Tibial nerve (tissue), 4 donors: Measurements from ENCODE around the gene ITPRIPL2. TPM values are rescaled to one million over a fixed set of nuclear protein-coding genes. Genes with fewer than 3 reads are reported as not detected.

ENCODE experiments used
- DNase-seq, 2 donors: peaks; one replicate each; pipeline ENCODE4 v3.0.0-alpha.2; 2019; ENCODE audit warnings: low spot score in 2 of 2
- H3K27ac ChIP-seq, 4 donors: fragments of 200-600 bp; sonication (generic) in 3 of 4; one replicate each; pipeline ENCODE4 v1.5.1; 2017 to 2019; ENCODE audit warnings: mild to moderate bottlenecking in 1 of 4
- H3K27me3 ChIP-seq, 2 donors: fragments of 200-600 bp; sonication (generic) in 1 of 2; one replicate each; pipeline versions ENCODE4 v1.5.1 to v1.6.0; 2017 to 2019
- H3K36me3 ChIP-seq, 3 donors: fragments of 200-600 bp; sonication (generic); one replicate each; pipeline ENCODE4 v1.5.1; 2018 to 2019
- H3K4me1 ChIP-seq, 4 donors: fragments of 200-600 bp; sonication (generic) in 3 of 4; one replicate each; pipeline ENCODE4 v1.5.1; 2017 to 2019
- H3K4me3 ChIP-seq, 4 donors: fragments of 200-600 bp; sonication (generic) in 3 of 4; one replicate each; pipeline ENCODE4 v1.5.1; 2017 to 2019; ENCODE audit warnings: mild to moderate bottlenecking in 1 of 4, moderate library complexity in 1 of 4
- H3K9me3 ChIP-seq, 4 donors: fragments of 200-600 bp; sonication (generic) in 3 of 4; one replicate each; pipeline ENCODE4 v1.5.1; 2017 to 2019
- EP300 ChIP-seq, 2 donors: sonication (generic); formaldehyde crosslinking; IDR thresholded peaks; one replicate each; pipeline ENCODE4 v1.6.1; 2017; ENCODE audit warnings: antibody characterized with exemption in 2 of 2, mild to moderate bottlenecking in 1 of 2
- POLR2A ChIP-seq, 2 donors: fragments of 450-650 bp; IDR thresholded peaks; one replicate each; pipeline ENCODE4 v1.6.1; 2017; ENCODE audit warnings: antibody characterized with exemption in 2 of 2, mild to moderate bottlenecking in 2 of 2, moderate library complexity in 2 of 2
- WGBS, 2 donors: methylation state at CpG; one replicate each; pipeline ENCODE4 v1.1.5; 2018; 5-methylcytosine and 5-hydroxymethylcytosine counted together
- total RNA-seq, 4 donors: library from RNA; depleted of rRNA; stranded (reverse); fragments of >200 nt; gene quantifications; one replicate each; pipeline ENCODE4 v1.1.0, GENCODE V29; 2016
- TF ChIP-seq, protein P1 (sequence below), 5 experiments: fragments of 200-600 bp in 3 of 5; fragments of 450-650 bp in 2 of 5; sonication (generic) in 3 of 5; IDR thresholded peaks; one replicate each; pipeline ENCODE4 v1.5.1; 2016 to 2019; ENCODE audit warnings: antibody characterized with exemption in 5 of 5, mild to moderate bottlenecking in 3 of 5, moderate library complexity in 2 of 5

The ITPRIPL2 gene
- total RNA-seq, 4 donors from 2014 or later: 51.3 to 68.7 (median 59.6) TPM

DNA sequence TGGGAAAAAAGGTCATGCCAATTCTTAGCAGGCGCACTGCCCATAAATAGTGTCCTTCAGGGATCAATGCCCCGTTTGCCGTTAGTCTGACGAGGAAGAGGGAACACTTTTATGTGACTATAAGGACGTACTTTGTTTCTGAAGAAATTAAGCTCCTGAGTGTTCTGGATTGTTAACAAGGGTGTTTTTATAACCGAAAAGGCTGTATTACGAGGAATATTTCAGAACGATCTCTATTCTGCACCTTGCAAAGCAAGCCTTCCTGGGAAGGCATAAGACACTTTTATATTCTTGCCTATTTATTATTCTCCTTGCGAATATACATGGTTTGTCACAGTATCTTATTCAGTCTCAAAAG lies 29.8 kb downstream of the ITPRIPL2 start:
- H3K4me3 ChIP-seq: no peak overlapping the region
- H3K9me3 ChIP-seq: peaks cover 0 to 11% (median 0%) of the 10 kb centered on the region in 4 donors
- H3K36me3 ChIP-seq: no peaks in the 10 kb centered on the region
- WGBS, 2 donors: 57% methylated on average over 9 of the region's 9 CpGs
- no peak for DNase-seq
- no peak overlapping the region for H3K27ac ChIP-seq
- TF ChIP-seq EP300 (IDR thresholded peaks at IDR 0.05) (no peak), POLR2A (IDR thresholded peaks at IDR 0.05) (no peak)
- TF ChIP-seq, protein P1, sequence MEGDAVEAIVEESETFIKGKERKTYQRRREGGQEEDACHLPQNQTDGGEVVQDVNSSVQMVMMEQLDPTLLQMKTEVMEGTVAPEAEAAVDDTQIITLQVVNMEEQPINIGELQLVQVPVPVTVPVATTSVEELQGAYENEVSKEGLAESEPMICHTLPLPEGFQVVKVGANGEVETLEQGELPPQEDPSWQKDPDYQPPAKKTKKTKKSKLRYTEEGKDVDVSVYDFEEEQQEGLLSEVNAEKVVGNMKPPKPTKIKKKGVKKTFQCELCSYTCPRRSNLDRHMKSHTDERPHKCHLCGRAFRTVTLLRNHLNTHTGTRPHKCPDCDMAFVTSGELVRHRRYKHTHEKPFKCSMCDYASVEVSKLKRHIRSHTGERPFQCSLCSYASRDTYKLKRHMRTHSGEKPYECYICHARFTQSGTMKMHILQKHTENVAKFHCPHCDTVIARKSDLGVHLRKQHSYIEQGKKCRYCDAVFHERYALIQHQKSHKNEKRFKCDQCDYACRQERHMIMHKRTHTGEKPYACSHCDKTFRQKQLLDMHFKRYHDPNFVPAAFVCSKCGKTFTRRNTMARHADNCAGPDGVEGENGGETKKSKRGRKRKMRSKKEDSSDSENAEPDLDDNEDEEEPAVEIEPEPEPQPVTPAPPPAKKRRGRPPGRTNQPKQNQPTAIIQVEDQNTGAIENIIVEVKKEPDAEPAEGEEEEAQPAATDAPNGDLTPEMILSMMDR (IDR thresholded peaks at IDR 0.05): no peak
- H3K27me3 ChIP-seq: no peaks in the 10 kb centered on the region
- peaks cover 0 to 23% (median 5%) of the 10 kb centered on the region in 4 donors for H3K4me1 ChIP-seq

GRCh38 chr16:19145010-19145409 lies 31.2 kb downstream of the ITPRIPL2 start:
- TF ChIP-seq EP300 (IDR thresholded peaks at IDR 0.05): no peak
- TF ChIP-seq, protein P1 (IDR thresholded peaks at IDR 0.05): no peak
- TF ChIP-seq POLR2A (IDR thresholded peaks at IDR 0.05): no peak
- no peaks in the 10 kb centered on the region for H3K36me3 ChIP-seq
- H3K27ac ChIP-seq: no peak overlapping the region
- H3K4me3 ChIP-seq: no peak overlapping the region
- H3K27me3 ChIP-seq: no peaks in the 10 kb centered on the region
- no peak for DNase-seq
- 81 to 85% methylated on average over 3 of the region's 3 CpGs for WGBS, 2 donors
- H3K4me1 ChIP-seq: peaks cover 0 to 9% (median 0%) of the 10 kb centered on the region in 4 donors
- peaks cover 0 to 12% (median 0%) of the 10 kb centered on the region in 4 donors for H3K9me3 ChIP-seq

GRCh38 chr16:19147126-19147525 lies 33.4 kb downstream of the ITPRIPL2 start:
- 65 to 69% methylated on average over 4 of the region's 4 CpGs for WGBS, 2 donors
- H3K4me1 ChIP-seq: no peaks in the 10 kb centered on the region
- H3K27me3 ChIP-seq: no peaks in the 10 kb centered on the region
- H3K9me3 ChIP-seq: peaks cover 0 to 12% (median 0%) of the 10 kb centered on the region in 4 donors
- no peak overlapping the region for H3K27ac ChIP-seq
- no peak overlapping the region for H3K4me3 ChIP-seq
- no peaks in the 10 kb centered on the region for H3K36me3 ChIP-seq
- no peak for DNase-seq
- TF ChIP-seq POLR2A (IDR thresholded peaks at IDR 0.05): no peak
- TF ChIP-seq EP300 (IDR thresholded peaks at IDR 0.05): no peak

DNA sequence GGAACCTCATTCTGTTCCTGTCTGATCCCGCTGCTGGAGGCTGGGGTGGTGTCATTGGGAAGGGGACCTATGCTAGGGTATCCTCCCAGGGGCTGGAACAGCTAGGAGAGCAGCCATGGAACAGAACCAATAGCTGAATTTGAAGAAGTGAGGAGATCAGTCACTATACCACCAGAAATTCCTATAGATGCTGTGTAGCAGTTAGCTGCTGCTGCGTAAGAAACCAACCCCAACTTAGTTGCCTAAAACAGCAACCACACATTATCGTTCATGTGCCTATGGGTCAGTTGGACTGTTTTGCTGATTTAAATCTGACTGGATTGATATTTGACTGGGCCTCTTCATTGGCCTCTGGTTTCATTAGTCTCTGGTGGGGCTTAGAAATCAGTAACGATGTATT lies 33.9 kb downstream of the ITPRIPL2 start:
- WGBS, 2 donors: 96 to 97% methylated on average over 4 of the region's 4 CpGs
- DNase-seq: no peak
- no peak for TF ChIP-seq EP300 (IDR thresholded peaks at IDR 0.05)
- TF ChIP-seq, protein P1 (IDR thresholded peaks at IDR 0.05): no peak
- TF ChIP-seq POLR2A (IDR thresholded peaks at IDR 0.05): no peak

GRCh38 chr16:19148189-19148588 lies 34.4 kb downstream of the ITPRIPL2 start:
- H3K36me3 ChIP-seq: no peaks in the 10 kb centered on the region
- no peak overlapping the region for H3K27ac ChIP-seq
- DNase-seq: no peak
- WGBS, 2 donors: 91 to 92% methylated on average over 5 of the region's 5 CpGs
- no peaks in the 10 kb centered on the region for H3K27me3 ChIP-seq
- no peak overlapping the region for H3K4me3 ChIP-seq
- H3K9me3 ChIP-seq: peaks cover 0 to 12% (median 0%) of the 10 kb centered on the region in 4 donors
- TF ChIP-seq POLR2A (IDR thresholded peaks at IDR 0.05): no peak
- TF ChIP-seq, protein P1 (IDR thresholded peaks at IDR 0.05): no peak
- H3K4me1 ChIP-seq: no peaks in the 10 kb centered on the region

More for the DNA sequence above, 33.9 kb downstream of the ITPRIPL2 start:
- Histone ChIP-seq H3K27me3 (no peaks in the 10 kb centered on the region), H3K27ac (no peak overlapping the region), H3K4me3 (no peak overlapping the region), H3K36me3 (no peaks in the 10 kb centered on the region), H3K4me1 (no peaks in the 10 kb centered on the region), H3K9me3 (peaks cover 0 to 12% (median 0%) of the 10 kb centered on the region in 4 donors)

GRCh38 chr16:19151310-19151709 lies 37.5 kb downstream of the ITPRIPL2 start:
- no peaks in the 10 kb centered on the region for H3K4me1 ChIP-seq
- H3K4me3 ChIP-seq: no peak overlapping the region
- no peaks in the 10 kb centered on the region for H3K36me3 ChIP-seq
- H3K27ac ChIP-seq: no peak overlapping the region
- WGBS, 2 donors: 49 to 59% methylated on average over 2 of the region's 2 CpGs
- H3K27me3 ChIP-seq: no peaks in the 10 kb centered on the region
- TF ChIP-seq, protein P1 (IDR thresholded peaks at IDR 0.05): no peak
- TF ChIP-seq POLR2A (IDR thresholded peaks at IDR 0.05): no peak
- no peak for TF ChIP-seq EP300 (IDR thresholded peaks at IDR 0.05)
- DNase-seq: no peak
- H3K9me3 ChIP-seq: peaks cover 0 to 12% (median 0%) of the 10 kb centered on the region in 4 donors
